PFSK-1 (cell line): Measurements from ENCODE around the gene NKAP.

ENCODE experiments used
- FOXP2 ChIP-seq: optimal IDR thresholded peaks from 2 replicates; pipeline ENCODE3; 2011; ENCODE audit warnings: borderline replicate concordance, control low read depth, inconsistent platforms; ENCODE audit not compliant: insufficient read depth; ENCODE audit errors: extremely low read length, extremely low read depth
- POLR2AphosphoS5 ChIP-seq: IDR thresholded peaks from 2 replicates; pipeline ENCODE4 v1.6.1; 2012; ENCODE audit warnings: low read depth, mild to moderate bottlenecking, control low read depth, low read length, moderate library complexity
- SIN3A ChIP-seq: IDR thresholded peaks from 2 replicates; pipeline ENCODE4 v1.6.1; 2012; ENCODE audit warnings: mild to moderate bottlenecking, low read length, moderate library complexity, borderline replicate concordance; ENCODE audit not compliant: insufficient read depth
- TAF1 ChIP-seq: IDR thresholded peaks from 2 replicates; pipeline ENCODE4 v1.6.1; 2012; ENCODE audit warnings: low read length, control low read depth, borderline replicate concordance; ENCODE audit not compliant: insufficient read depth
- TF ChIP-seq, protein P1 (sequence below), 2 experiments: IDR thresholded peaks; 2 replicates each; pipeline versions ENCODE4 v1.6.1 to v1.8.0; 2011 to 2012; ENCODE audit warnings: low read depth in 2 of 2, low read length in 2 of 2, control low read depth in 1 of 2, inconsistent platforms in 1 of 2, mild to moderate bottlenecking in 1 of 2, moderate library complexity in 1 of 2; ENCODE audit not compliant: insufficient read depth in 1 of 2

DNA sequence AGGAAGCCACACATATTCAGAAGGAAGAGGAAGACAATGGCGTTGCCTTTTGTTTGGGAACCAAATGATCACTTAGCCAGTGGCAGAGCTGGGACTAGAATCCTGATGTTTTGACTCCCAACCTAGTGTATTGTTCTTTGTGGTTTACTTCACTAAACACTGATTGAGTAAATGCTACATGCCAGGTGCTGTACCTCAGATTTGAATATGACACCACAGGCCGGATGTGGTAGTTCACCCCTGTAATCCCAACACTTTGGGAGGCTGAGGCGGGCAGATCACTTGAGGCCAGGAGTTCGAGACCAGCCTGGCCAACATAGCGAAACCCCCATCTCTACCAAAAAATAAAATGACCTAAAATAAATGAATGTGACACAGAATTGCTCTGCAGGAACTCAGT is 63.5 kb downstream of the NKAP start:
- no peak for TF ChIP-seq POLR2AphosphoS5
- TF ChIP-seq, protein P1, sequence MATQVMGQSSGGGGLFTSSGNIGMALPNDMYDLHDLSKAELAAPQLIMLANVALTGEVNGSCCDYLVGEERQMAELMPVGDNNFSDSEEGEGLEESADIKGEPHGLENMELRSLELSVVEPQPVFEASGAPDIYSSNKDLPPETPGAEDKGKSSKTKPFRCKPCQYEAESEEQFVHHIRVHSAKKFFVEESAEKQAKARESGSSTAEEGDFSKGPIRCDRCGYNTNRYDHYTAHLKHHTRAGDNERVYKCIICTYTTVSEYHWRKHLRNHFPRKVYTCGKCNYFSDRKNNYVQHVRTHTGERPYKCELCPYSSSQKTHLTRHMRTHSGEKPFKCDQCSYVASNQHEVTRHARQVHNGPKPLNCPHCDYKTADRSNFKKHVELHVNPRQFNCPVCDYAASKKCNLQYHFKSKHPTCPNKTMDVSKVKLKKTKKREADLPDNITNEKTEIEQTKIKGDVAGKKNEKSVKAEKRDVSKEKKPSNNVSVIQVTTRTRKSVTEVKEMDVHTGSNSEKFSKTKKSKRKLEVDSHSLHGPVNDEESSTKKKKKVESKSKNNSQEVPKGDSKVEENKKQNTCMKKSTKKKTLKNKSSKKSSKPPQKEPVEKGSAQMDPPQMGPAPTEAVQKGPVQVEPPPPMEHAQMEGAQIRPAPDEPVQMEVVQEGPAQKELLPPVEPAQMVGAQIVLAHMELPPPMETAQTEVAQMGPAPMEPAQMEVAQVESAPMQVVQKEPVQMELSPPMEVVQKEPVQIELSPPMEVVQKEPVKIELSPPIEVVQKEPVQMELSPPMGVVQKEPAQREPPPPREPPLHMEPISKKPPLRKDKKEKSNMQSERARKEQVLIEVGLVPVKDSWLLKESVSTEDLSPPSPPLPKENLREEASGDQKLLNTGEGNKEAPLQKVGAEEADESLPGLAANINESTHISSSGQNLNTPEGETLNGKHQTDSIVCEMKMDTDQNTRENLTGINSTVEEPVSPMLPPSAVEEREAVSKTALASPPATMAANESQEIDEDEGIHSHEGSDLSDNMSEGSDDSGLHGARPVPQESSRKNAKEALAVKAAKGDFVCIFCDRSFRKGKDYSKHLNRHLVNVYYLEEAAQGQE (IDR thresholded peaks at IDR 0.05; ENCODE audit: insufficient read depth in 1 of 2, low read depth in 2 of 2, low read length in 2 of 2) = no peak
- TF ChIP-seq SIN3A = no peak
- TF ChIP-seq TAF1 = no peak
- no peak for TF ChIP-seq FOXP2
